Esophagus squamous epithelium (tissue), 5 donors: Measurements from ENCODE around the gene C4orf17. TPM values are rescaled to one million over a fixed set of nuclear protein-coding genes. Genes with fewer than 3 reads are reported as not detected.

ENCODE experiments used
- DNase-seq: peaks from one replicate; lab custom pipeline; 2025; lab: John Stamatoyannopoulos, UW
- H3K27ac ChIP-seq, 4 donors: fragments of 200-600 bp; sonication (generic); one replicate each; pipeline ENCODE4 v1.5.1; 2016 to 2019; ENCODE audit warnings: mild to moderate bottlenecking in 1 of 4
- H3K27me3 ChIP-seq, 4 donors: fragments of 200-600 bp; sonication (generic); 1 replicate in 3 of 4; 2 replicates in 1 of 4; pipeline versions ENCODE4 v1.5.1 to v1.6.0; 2017 to 2021; ENCODE audit warnings: antibody characterized with exemption in 1 of 4
- H3K36me3 ChIP-seq, 3 donors: fragments of 200-600 bp; sonication (generic); one replicate each; pipeline ENCODE4 v1.5.1; 2016 to 2019
- H3K4me1 ChIP-seq, 3 donors: fragments of 200-600 bp; sonication (generic); one replicate each; pipeline ENCODE4 v1.5.1; 2017 to 2019
- H3K4me3 ChIP-seq, 4 donors: fragments of 200-600 bp; sonication (generic); 1 replicate in 3 of 4; 2 replicates in 1 of 4; pipeline ENCODE4 v1.5.1; 2016 to 2019; ENCODE audit warnings: mild to moderate bottlenecking in 2 of 4, moderate library complexity in 1 of 4
- H3K9me3 ChIP-seq, 3 donors: fragments of 200-600 bp; sonication (generic); one replicate each; pipeline ENCODE4 v1.5.1; 2016 to 2019
- CTCF ChIP-seq, 6 experiments: fragments of 450-650 bp in 4 of 6; fragments of 200-600 bp in 2 of 6; sonication (generic) in 2 of 6; IDR thresholded peaks; one replicate each; pipeline ENCODE4 v1.5.1; 2016 to 2019; ENCODE audit warnings: antibody characterized with exemption in 6 of 6, mild to moderate bottlenecking in 4 of 6, moderate library complexity in 4 of 6
- POLR2A ChIP-seq, 4 donors: fragments of 450-650 bp; IDR thresholded peaks; one replicate each; pipeline ENCODE4 v1.6.1; 2017; ENCODE audit warnings: antibody characterized with exemption in 4 of 4, mild to moderate bottlenecking in 4 of 4, moderate library complexity in 3 of 4
- WGBS, 2 donors: methylation state at CpG; one replicate each; pipeline ENCODE4 v1.1.5; 2018; 5-methylcytosine and 5-hydroxymethylcytosine counted together
- intact Hi-C: fragments of 100-400 bp; cut with DNase I; formaldehyde crosslinking; loops from one replicate; pipeline ENCODE4 v1.15.0; 2022
- total RNA-seq, 4 donors: library from RNA; depleted of rRNA; stranded (reverse); fragments of >200 nt; gene quantifications; one replicate each; pipeline ENCODE4 v1.1.0, GENCODE V29; 2016
- donor health status: DM: yes; HTN: yes; CAD: no.

Gene C4orf17
- total RNA-seq, 4 donors from 2014 or later, result not detected

GRCh38 chr4:99586797-99587196 is 76.0 kb downstream of the C4orf17 start:
- no peak overlapping the region for H3K27ac ChIP-seq
- no peaks in the 10 kb centered on the region for H3K27me3 ChIP-seq
- WGBS, 2 donors, result 19 to 21% methylated on average over 1 of the region's 1 CpG
- no peak overlapping the region for H3K4me3 ChIP-seq
- H3K4me1 ChIP-seq, result no peaks in the 10 kb centered on the region
- TF ChIP-seq POLR2A (IDR thresholded peaks at IDR 0.05) (no peak), CTCF (IDR thresholded peaks at IDR 0.05) (no peak)
- intact Hi-C loops, result no loop called here
- no peaks in the 10 kb centered on the region for H3K9me3 ChIP-seq
- no peak for DNase-seq
- no peaks in the 10 kb centered on the region for H3K36me3 ChIP-seq

DNA sequence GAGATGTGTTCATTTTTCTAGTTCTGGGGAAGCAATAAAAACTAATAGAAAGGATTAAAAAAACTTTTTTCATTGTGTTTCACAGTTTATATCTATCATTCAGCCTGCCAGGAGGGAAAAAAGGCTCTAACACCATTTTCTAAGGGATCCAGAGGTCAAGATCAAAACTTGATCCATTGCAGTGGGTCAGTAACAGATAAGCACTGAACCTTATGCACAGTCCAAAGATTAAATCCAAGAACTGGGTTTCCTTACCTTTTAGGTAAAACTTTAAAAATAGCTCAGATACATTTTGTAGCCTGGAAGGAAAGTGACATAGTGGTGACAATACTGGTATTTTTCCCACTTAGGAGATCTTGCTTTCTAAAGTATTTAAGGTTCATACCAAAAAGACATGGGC is 76.5 kb downstream of the C4orf17 start:
- no peak overlapping the region for H3K4me3 ChIP-seq
- no peak for TF ChIP-seq POLR2A (IDR thresholded peaks at IDR 0.05)
- TF ChIP-seq CTCF (IDR thresholded peaks at IDR 0.05), result no peak
- DNase-seq, result no peak
- no peaks in the 10 kb centered on the region for H3K36me3 ChIP-seq
- H3K27me3 ChIP-seq, result no peaks in the 10 kb centered on the region
- H3K4me1 ChIP-seq, result no peaks in the 10 kb centered on the region
- intact Hi-C loops, result no loop called here
- H3K9me3 ChIP-seq, result no peaks in the 10 kb centered on the region
- H3K27ac ChIP-seq, result no peak overlapping the region

DNA sequence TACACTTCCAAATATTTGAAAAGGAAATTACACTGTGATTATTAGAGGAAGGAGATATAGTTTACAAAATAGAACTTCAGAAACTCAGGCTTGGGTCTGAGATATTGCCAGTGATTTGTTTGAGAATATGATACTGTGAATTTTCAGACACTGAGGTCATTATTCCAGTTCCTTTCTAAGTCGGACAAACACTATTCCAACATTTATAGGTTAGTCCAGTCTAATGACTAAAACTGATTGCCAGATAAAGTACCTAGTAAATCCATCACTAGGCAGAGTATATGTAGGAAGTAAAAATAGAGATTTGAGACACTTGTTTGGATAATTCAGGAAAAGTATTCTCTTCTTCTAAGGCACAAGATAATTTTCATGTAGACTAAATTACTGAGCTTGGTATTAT is 77.0 kb downstream of the C4orf17 start:
- DNase-seq, result no peak
- 77 to 88% methylated on average over 1 of the region's 1 CpG for WGBS, 2 donors
- Histone ChIP-seq H3K4me3 (no peak overlapping the region), H3K4me1 (no peaks in the 10 kb centered on the region), H3K27ac (no peak overlapping the region), H3K27me3 (no peaks in the 10 kb centered on the region), H3K9me3 (no peaks in the 10 kb centered on the region), H3K36me3 (no peaks in the 10 kb centered on the region)
- TF ChIP-seq POLR2A (IDR thresholded peaks at IDR 0.05), result no peak
- no peak for TF ChIP-seq CTCF (IDR thresholded peaks at IDR 0.05)
- intact Hi-C loops, result no loop called here

- WGBS, 2 donors, result 82 to 89% methylated on average over 3 of the region's 3 CpGs
- DNase-seq, result no peak
- intact Hi-C loops, result no loop called here
- no peak overlapping the region for H3K4me3 ChIP-seq
- H3K27me3 ChIP-seq, result no peaks in the 10 kb centered on the region
- TF ChIP-seq CTCF (IDR thresholded peaks at IDR 0.05) (no peak), POLR2A (IDR thresholded peaks at IDR 0.05) (no peak)
- H3K27ac ChIP-seq, result no peak overlapping the region
- no peaks in the 10 kb centered on the region for H3K9me3 ChIP-seq
- no peaks in the 10 kb centered on the region for H3K4me1 ChIP-seq
- H3K36me3 ChIP-seq, result no peaks in the 10 kb centered on the region
These were observed 80.9 kb downstream of the C4orf17 start for GRCh38 chr4:99591757-99592156.

Other genes starting within 250 kb of the C4orf17 start
- not detected for gene ADH1A, start 220.0 kb upstream of the C4orf17 start, total RNA-seq
- 100 to 1,000 TPM in 2 of 4 donors, 10 to 100 TPM in 2; 12.9 to 468 (median 181) TPM for gene ADH1B, start 189.6 kb upstream of the C4orf17 start, total RNA-seq
- 10 to 100 TPM in 2 of 4 donors, 1 to 10 TPM in 1, under 1 TPM in 1; 0.75 to 12.6 (median 8.4) TPM for gene ADH1C, start 158.3 kb upstream of the C4orf17 start, total RNA-seq
- gene ADH7, start 75.7 kb upstream of the C4orf17 start, total RNA-seq, result 100 to 1,000 TPM; 173 to 420 (median 318) TPM
- 10 to 100 TPM in 1 of 4 donors, 1 to 10 TPM in 3; 2.7 to 12.2 (median 6.3) TPM for gene TRMT10A, start 53.0 kb downstream of the C4orf17 start, total RNA-seq
- gene MTTP, start 63.8 kb downstream of the C4orf17 start, total RNA-seq, result under 1 TPM in 3 of 4 donors, not detected in 1; 0.13 to 0.41 (median 0.19) TPM
- under 1 TPM in 1 of 4 donors, not detected in 3; under 0.01 TPM for gene C4orf54, start 146.8 kb downstream of the C4orf17 start, total RNA-seq